Activated T-cell treated with anti-CD3 and anti-CD28 coated beads, Interleukin-2, amount 50 U/mL, for 4 hours (primary cell): ENCODE measurements around the gene KRTAP10-11. TPM values are rescaled to one million over a fixed set of nuclear protein-coding genes. Genes with fewer than 3 reads are reported as not detected.
"Not testable (repeated sequence)": the region's sequence is repeated elsewhere in the genome, so short reads cannot be mapped to it uniquely, and the experiment has no call there.

ENCODE experiments used
- ATAC-seq, 2 donors: fragments of 200-7000 bp; cut with Tn5 transposase; one replicate each; pipeline ENCODE4 v1.10.0; 2021
- DNase-seq: peaks from one replicate; pipeline ENCODE4 v3.0.0-alpha.2; 2020
- H3K27me3 Mint-ChIP-seq: one replicate; pipeline ENCODE4 v1.8.0; 2021; ENCODE audit warnings: low read depth, mixed read lengths
- H3K36me3 Mint-ChIP-seq: one replicate; pipeline ENCODE4 v1.8.0; 2022; ENCODE audit warnings: mixed read lengths; ENCODE audit not compliant: insufficient read depth
- H3K4me1 Mint-ChIP-seq: one replicate; pipeline ENCODE4 v1.8.0; 2021; ENCODE audit warnings: low read depth, mixed read lengths
- H3K4me3 Mint-ChIP-seq: one replicate; pipeline ENCODE4 v1.8.0; 2021; ENCODE audit warnings: mild to moderate bottlenecking, moderate library complexity, mixed read lengths
- H3K9me3 Mint-ChIP-seq: one replicate; pipeline ENCODE4 v1.8.0; 2021; ENCODE audit warnings: mixed read lengths
- total RNA-seq, 3 donors: library from RNA; stranded (reverse); gene quantifications; one replicate each; pipeline ENCODE4 v1.2.1, GENCODE V29; 2021

KRTAP10-11 gene
- total RNA-seq, 3 donors from 2014 or later, result not detected

DNA sequence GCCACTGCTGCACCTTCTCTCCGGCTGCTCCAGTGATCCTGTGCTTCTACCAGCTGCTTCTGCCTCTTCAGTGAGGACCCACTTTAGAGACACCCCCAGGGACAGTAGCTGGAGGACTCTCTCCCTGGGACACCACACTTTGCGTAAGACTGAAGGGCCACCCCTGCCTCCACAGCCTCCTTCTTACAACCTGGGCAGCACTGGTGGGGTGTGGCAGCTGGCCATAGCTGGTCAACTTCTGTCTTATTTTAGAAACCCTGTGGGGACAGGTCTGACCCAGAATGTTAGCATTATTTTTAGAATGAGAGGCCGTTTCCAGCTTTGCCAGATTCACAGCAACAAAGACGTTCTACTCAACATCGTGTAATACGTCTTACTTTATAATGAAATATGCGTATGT lies 20.5 kb upstream of the KRTAP10-11 start:
- no peak for DNase-seq

DNA sequence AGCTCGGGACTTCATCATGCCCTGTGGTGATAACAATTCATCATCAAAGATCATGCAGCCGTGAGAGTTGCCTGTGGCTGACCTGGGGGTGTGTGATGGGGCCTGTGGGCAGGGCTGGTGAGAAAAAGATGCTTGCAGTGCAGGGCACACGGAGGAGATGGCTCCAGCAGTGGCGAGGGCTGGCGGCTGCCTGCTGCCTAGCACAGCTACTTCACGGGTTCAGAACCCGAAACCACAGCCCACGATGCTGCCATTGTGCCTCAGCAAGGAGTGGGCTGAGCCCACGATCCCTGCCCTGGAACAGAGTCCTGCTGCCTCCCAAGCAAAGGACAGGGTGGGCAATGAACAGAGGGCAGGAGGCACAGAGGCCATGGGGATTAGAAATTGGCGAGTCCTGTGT lies 20.0 kb upstream of the KRTAP10-11 start:
- no peaks in the 10 kb centered on the region for H3K27me3 Mint-ChIP-seq
- H3K9me3 Mint-ChIP-seq, result peaks cover 39% of the 10 kb centered on the region
- H3K4me1 Mint-ChIP-seq, result peaks cover 25% of the 10 kb centered on the region
- ATAC-seq (no peak), DNase-seq (no peak)
- peaks cover 3% of the 10 kb centered on the region for H3K36me3 Mint-ChIP-seq
- no peak overlapping the region for H3K4me3 Mint-ChIP-seq

More for the DNA sequence above, 20.5 kb upstream of the KRTAP10-11 start:
- no peaks in the 10 kb centered on the region for H3K27me3 Mint-ChIP-seq
- peaks cover 25% of the 10 kb centered on the region for H3K4me1 Mint-ChIP-seq
- H3K36me3 Mint-ChIP-seq, result peaks cover 3% of the 10 kb centered on the region
- H3K4me3 Mint-ChIP-seq, result no peak overlapping the region
- ATAC-seq, result no peak
- H3K9me3 Mint-ChIP-seq, result peaks cover 34% of the 10 kb centered on the region

DNA sequence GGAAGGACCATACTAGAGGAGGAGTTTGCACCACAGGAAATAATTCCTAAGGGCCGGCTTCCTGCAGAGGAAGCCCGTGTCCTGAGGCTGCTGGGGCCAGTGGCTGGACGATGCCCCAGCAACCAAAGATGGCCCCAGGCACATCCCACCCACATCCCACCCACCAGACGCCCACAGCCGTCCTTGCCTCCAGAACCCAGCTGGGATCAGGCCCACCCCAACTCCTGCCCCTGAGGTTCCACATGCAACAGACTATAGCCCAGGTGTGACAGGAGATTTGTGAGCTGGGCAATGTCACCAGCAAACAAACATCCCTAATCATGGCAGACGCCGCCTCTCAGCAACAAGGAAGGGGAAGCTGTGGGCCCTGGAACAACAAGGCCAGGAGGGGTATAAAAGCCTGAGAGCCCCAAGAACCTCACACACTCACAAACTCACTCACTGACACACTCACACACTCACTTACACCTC lies 19.5 kb upstream of the KRTAP10-11 start, which contains the start of gene KRTAP10-9:
Gene KRTAP10-9 (plus strand): TSS at position 421 of the 471 bp plus-strand sequence. CDS start 79 bp downstream, outside the sequence.
- peaks cover 25% of the 10 kb centered on the region for H3K4me1 Mint-ChIP-seq
- peaks cover 42% of the 10 kb centered on the region for H3K9me3 Mint-ChIP-seq
- H3K4me3 Mint-ChIP-seq, result no peak within 1 kb of the TSS
- peaks cover 4% of the 10 kb centered on the region for H3K36me3 Mint-ChIP-seq
- H3K27me3 Mint-ChIP-seq, result no peaks in the 10 kb centered on the region
- no peak for ATAC-seq
- DNase-seq, result no peak

DNA sequence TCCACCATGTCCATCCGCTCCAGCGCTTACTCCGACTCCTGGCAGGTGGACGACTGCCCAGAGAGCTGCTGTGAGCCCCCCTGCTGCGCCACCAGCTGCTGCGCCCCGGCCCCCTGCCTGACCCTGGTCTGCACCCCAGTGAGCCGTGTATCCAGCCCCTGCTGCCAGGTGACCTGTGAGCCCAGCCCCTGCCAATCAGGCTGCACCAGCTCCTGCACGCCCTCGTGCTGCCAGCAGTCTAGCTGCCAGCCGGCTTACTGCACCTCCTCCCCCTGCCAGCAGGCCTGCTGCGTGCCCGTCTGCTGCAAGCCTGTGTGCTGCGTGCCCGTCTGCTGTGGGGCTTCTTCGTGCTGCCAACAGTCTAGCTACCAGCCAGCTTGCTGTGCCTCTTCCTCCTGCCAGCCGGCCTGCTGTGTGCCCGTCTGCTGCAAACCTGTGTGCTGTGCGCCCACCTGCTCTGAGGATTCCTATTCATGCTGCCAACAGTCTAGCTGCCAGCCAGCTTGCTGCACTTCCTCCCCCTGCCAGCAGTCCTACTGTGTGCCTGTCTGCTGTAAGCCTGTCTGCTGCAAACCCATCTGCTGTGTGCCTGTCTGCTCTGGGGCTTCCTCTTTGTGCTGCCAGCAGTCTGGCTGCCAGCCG lies 18.9 kb upstream of the KRTAP10-11 start:
- Mint-ChIP-seq H3K9me3 (peaks cover 46% of the 10 kb centered on the region), H3K4me1 (peaks cover 25% of the 10 kb centered on the region)
- not testable (repeated sequence) for H3K4me3 Mint-ChIP-seq, H3K36me3 Mint-ChIP-seq, H3K27me3 Mint-ChIP-seq, DNase-seq, ATAC-seq

DNA sequence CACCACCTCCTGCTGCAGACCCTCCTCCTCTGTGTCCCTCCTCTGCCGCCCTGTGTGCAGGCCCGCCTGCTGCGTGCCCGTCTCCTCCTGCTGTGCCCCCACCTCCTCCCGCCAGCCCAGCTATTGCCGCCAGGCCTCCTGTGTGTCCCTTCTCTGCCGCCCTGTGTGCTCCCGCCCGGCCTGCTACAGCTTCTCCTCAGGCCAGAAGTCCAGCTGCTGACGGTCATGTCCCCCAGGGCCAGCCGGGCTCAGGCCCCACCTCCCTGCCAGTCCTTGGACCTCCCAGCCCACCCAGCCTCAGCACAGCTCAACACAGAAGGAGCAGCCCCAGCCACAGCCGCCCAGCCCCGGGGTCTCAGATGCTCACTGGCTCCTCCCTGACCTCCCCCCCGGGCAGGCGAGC lies 18.4 kb upstream of the KRTAP10-11 start:
- not testable (repeated sequence) for H3K36me3 Mint-ChIP-seq, ATAC-seq, DNase-seq, H3K27me3 Mint-ChIP-seq, H3K4me3 Mint-ChIP-seq
- Mint-ChIP-seq H3K9me3 (peaks cover 43% of the 10 kb centered on the region), H3K4me1 (peaks cover 25% of the 10 kb centered on the region)

DNA sequence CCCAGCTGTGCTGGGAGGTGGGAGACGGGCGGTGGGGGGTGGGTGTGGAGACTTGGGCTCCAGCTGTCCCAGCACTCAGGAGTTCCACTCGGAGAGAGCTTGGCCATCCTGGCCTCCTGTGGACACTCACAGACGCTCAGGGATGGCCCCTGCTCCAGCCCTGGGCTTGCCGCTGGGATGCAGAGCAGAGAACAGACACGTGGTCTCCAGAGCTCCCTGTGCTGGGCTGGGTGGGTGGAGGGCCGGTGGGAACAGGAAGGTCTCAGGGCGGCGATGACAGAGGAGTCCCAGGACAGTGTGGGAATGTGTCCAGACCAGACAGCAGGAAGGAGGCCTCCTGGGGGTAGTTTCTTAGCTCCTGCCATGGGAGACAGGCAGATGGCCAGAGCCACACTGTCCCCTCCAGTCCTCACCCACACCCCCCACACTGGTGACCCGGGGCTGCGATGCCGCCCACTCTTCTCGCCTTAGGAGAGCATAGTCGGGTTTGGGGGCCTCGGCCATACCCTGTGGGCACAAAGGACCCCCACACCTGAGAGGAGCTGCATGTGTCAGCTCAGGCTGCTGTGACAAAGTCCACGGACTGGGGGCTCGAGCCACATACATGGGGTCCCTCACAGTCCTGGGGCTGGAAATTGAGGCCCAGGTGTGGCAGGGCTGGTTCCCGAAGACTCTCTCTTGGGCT lies 17.4 kb upstream of the KRTAP10-11 start:
- DNase-seq, result no peak
- H3K27me3 Mint-ChIP-seq, result no peaks in the 10 kb centered on the region
- H3K4me1 Mint-ChIP-seq, result peaks cover 25% of the 10 kb centered on the region
- no peak for ATAC-seq
- no peak overlapping the region for H3K4me3 Mint-ChIP-seq
- H3K36me3 Mint-ChIP-seq, result peaks cover 5% of the 10 kb centered on the region
- H3K9me3 Mint-ChIP-seq, result peaks cover 43% of the 10 kb centered on the region

DNA sequence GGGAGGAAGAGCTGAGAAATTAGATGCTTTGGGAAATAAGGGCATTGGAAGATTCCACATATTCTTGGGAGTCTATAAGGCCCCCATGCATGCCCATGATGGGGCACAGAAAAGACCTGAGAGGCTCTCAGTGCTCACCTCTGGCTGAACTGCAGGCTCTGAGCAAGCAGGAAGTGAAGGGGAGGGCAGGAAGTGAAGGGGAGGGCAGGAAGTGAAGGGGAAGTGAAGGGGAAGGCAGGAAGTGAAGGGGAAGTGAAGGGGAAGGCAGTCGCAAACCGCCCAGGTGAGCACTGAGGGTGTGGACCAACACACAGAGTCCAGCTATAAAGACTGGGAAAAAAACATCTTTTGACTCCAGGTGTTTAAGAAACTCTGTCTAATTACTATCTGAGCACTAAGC lies 15.8 kb upstream of the KRTAP10-11 start:
- Mint-ChIP-seq H3K4me1 (peaks cover 25% of the 10 kb centered on the region), H3K9me3 (peaks cover 35% of the 10 kb centered on the region), H3K36me3 (peaks cover 2% of the 10 kb centered on the region), H3K4me3 (no peak overlapping the region), H3K27me3 (no peaks in the 10 kb centered on the region)
- DNase-seq, result no peak
- no peak for ATAC-seq

DNA sequence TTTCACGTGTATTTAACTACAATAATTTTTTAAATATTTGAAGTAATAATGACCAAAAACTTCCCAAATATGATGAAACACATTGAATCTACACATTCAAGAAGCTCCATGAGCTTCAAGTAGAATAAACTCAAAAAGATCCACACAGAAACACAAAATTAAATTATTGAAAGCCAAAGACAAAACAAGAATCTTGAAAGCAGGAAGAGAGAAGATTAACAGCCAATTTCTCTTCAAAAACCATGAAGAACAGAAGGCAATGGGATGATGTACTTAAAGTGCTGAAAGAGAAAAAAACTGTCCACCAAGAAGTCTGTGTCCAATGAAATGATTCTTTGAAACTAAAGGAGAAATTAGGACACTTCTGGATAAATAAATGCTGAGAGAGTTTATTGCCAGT lies 14.1 kb upstream of the KRTAP10-11 start:
- H3K27me3 Mint-ChIP-seq, result no peaks in the 10 kb centered on the region
- peaks cover 2% of the 10 kb centered on the region for H3K36me3 Mint-ChIP-seq
- H3K4me1 Mint-ChIP-seq, result peaks cover 20% of the 10 kb centered on the region
- peaks cover 35% of the 10 kb centered on the region for H3K9me3 Mint-ChIP-seq
- DNase-seq (no peak), ATAC-seq (no peak)
- no peak overlapping the region for H3K4me3 Mint-ChIP-seq

DNA sequence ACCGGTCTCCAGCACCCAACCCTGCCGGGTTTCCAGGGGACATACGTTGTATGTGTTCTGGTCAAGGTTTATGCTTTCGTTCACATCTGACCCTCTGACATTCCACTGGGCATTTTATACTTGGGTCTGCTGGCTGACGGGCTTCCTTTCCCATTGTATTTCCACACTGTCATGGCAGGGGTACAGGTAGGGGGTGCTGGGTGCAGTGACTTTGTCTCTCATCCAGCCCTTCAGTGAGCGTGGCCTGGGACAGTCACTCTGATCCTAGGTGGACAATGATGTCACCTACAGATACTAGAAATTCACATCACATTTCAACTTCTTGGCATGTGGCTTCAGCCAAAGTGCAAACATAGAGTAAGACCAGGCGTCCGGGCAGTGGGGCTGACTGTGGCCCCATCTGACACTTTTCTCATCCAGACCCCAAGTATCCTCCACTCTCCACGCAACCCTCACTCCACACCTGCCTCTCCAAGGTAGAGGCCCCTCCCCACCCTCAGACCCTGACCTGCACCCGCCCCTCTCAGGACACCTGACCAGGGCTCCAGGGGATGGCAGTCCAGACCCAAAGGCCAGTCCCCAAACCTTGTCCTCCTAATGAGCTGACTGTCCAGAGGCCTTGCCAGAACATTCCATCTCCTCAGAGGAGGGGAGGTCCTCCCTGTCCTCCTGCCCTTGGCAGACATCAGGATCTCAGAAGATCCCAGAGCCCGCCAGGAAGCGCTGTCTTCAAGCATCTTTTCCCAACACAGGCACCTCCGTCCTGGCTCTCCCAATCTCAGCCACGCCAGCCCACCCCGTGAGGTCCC lies 9.8 kb upstream of the KRTAP10-11 start:
- DNase-seq (no peak), ATAC-seq (no peak)
- H3K4me1 Mint-ChIP-seq, result no peaks in the 10 kb centered on the region
- H3K27me3 Mint-ChIP-seq, result peaks cover 10% of the 10 kb centered on the region
- no peak overlapping the region for H3K4me3 Mint-ChIP-seq
- peaks cover 2% of the 10 kb centered on the region for H3K36me3 Mint-ChIP-seq
- H3K9me3 Mint-ChIP-seq, result peaks cover 26% of the 10 kb centered on the region

DNA sequence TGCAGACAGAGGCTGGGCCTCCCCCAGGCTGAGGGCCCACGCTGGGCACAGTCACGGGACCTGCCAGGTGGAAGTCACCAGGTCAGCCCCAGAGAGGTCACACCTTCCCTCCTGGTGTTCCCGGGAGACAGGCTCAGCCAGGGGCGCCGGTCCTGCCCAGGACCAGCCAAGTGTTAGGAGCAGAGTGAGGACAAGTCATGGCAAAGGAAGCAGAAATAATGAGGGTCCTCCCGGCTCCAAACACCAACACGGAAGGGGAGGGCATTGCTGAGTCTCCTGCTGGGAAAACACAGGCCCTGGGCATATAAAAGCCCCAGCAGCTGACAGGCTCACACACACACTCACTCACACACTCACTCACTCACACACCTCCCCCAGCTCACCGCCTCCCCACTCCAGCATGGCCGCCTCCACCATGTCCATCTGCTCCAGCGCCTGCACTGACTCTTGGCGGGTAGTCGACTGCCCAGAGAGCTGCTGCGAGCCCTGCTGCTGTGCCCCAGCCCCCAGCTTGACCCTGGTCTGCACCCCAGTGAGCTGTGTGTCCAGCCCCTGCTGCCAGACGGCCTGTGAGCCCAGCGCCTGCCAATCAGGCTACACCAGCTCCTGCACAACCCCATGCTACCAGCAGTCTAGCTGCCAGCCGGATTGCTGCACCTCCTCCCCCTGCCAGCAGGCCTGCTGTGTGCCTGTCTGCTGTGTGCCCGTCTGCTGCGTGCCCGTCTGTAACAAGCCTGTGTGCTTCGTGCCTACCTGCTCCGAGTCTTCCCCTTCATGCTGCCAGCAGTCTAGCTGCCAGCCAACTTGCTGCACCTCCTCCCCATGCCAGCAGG lies 9.0 kb upstream of the KRTAP10-11 start, which contains the start of gene KRTAP10-10:
Gene KRTAP10-10 (plus strand): TSS at position 339 of the 833 bp plus-strand sequence. CDS start 62 bp downstream, at position 401.
- Mint-ChIP-seq H3K27me3 (peaks cover 10% of the 10 kb centered on the region), H3K36me3 (no peaks in the 10 kb centered on the region), H3K4me1 (no peaks in the 10 kb centered on the region), H3K4me3 (no peak within 1 kb of the TSS), H3K9me3 (peaks cover 20% of the 10 kb centered on the region)
- no peak for ATAC-seq
- DNase-seq, result no peak

DNA sequence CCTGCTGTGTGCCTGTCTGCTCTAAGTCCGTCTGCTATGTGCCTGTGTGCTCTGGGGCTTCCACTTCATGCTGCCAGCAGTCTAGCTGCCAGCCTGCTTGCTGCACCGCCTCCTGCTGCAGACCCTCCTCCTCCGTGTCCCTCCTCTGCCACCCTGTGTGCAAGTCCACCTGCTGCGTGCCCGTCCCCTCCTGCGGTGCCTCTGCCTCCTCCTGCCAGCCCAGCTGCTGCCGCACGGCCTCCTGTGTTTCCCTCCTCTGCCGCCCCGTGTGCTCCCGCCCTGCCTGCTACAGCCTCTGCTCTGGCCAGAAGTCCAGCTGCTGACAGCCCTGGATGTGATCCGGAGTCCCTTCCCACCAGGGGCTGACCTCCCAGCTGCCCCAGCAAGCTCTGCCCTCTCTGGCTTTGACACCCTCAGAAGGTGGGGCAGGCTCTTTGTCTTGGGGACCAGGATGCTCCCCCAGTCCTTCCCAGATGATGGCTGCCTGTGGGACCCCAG lies 8.3 kb upstream of the KRTAP10-11 start:
- not testable (repeated sequence) for DNase-seq, H3K27me3 Mint-ChIP-seq, H3K4me1 Mint-ChIP-seq, ATAC-seq, H3K36me3 Mint-ChIP-seq, H3K4me3 Mint-ChIP-seq
- H3K9me3 Mint-ChIP-seq, result peaks cover 17% of the 10 kb centered on the region

DNA sequence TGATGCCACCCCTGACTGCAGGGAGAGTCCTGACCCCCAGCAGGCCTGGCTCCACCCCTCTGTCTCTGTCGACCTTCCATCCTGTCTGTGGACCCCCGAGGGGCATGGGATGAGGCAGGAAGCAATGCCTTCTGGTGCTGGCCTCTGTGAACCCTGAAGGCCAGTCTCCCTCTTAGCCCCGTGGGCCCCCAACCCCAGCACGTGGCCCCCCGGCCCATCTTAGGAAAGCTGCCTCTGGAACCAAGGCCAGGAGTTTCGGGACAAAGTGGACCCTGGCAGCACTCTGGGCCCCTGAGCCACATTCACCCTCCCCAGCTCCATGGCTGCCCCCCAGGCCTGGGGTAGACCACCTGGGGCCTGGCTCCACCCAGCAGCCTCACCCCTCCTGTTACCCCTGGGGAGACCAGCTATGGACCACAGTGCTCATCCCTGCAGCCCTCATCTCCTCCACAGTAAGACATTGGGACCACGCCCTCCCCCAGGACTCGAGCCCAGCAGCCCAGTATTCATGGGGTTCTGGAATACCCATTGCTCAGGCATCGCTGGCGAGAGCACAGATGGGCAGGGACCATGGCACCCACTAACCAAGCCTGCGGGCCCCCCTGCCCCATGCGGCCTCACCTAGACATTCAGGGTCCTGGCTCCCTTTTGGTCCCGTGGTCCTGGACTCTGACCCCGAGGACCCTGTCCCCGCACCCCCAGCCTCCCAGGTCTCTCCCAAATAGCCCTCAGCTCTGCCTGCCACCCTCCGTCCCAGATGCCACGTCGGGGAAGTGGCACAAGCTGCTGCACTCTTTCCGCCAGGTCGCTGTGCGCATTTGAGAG lies 7.5 kb upstream of the KRTAP10-11 start:
- DNase-seq, H3K27me3 Mint-ChIP-seq, H3K36me3 Mint-ChIP-seq, H3K4me3 Mint-ChIP-seq, ATAC-seq, H3K4me1 Mint-ChIP-seq: not testable (repeated sequence)
- peaks cover 15% of the 10 kb centered on the region for H3K9me3 Mint-ChIP-seq

DNA sequence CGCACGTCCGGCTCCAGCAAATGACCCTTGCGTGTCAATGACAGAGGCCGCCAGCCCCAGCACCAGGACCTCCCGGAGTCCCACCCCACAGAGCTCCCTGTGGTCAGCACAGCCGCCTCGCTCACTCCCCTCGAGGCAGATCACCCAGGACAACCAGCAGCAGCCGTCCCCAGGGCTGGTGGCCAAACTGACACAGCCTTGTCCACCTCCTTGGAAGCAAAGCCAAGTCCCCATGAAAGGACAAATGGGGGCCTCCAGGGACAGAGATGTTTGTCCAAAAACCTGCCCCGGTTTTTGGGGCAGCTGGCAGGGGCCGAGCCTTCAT lies 6.9 kb upstream of the KRTAP10-11 start:
- Mint-ChIP-seq H3K27me3 (peaks cover 10% of the 10 kb centered on the region), H3K36me3 (peaks cover 2% of the 10 kb centered on the region), H3K9me3 (peaks cover 18% of the 10 kb centered on the region), H3K4me3 (no peak overlapping the region), H3K4me1 (no peaks in the 10 kb centered on the region)
- ATAC-seq (no peak), DNase-seq (no peak)
